GM12878 (cell line): ENCODE data around the gene ANO1. TPM values are rescaled to one million over a fixed set of nuclear protein-coding genes. Genes with fewer than 3 reads are reported as not detected.

Experiments used
- ATAC-seq: fragments of 200-7000 bp; cut with Tn5 transposase; 3 replicates; pipeline ENCODE4 v1.9.1; 2020; ENCODE audit warnings: mild to moderate bottlenecking, moderate library complexity
- BruUV-seq: library from RNA; stranded (reverse); fragments of 400-500 nt; replicated peaks from 2 replicates; lab custom pipeline; 2021; lab: Mats Ljungman, UMichigan
- CTCF ChIA-PET: fragments of 300-600 bp; sonication (Branson Sonifier 250); formaldehyde crosslinking; extraction: SDS; loops from one replicate; lab custom pipeline; 2021; ENCODE audit warnings: inconsistent platforms; lab: Yijun Ruan, JAX
- POLR2A ChIA-PET: fragments of 350-600 bp; formaldehyde crosslinking; extraction: SDS; loops from one replicate; lab custom pipeline; 2021; ENCODE audit warnings: inconsistent platforms; lab: Charles Lee
- RAD21 ChIA-PET: fragments of 300-600 bp; sonication (Branson Sonifier 250); formaldehyde crosslinking; loops from one replicate; lab custom pipeline; 2023; ENCODE audit warnings: antibody characterized with exemption; ENCODE audit not compliant: unreplicated experiment; lab: Charles Lee
- SMC1A ChIA-PET: fragments of 300-600 bp; sonication (Branson Sonifier 250); formaldehyde crosslinking; loops from one replicate; lab custom pipeline; 2023; ENCODE audit not compliant: unreplicated experiment, uncharacterized antibody; lab: Charles Lee
- DNase-seq: peaks from one replicate; pipeline ENCODE4 v3.0.0-alpha.2; 2011; ENCODE audit warnings: low read depth, low spot score
- FAIRE-seq: peaks from 3 replicates; lab custom pipeline; 2011; peaks lifted over from hg19 to GRCh38; lab: Jason Lieb, UNC
- H2AFZ ChIP-seq: 2 replicates; pipeline ENCODE4 v1.6.0; 2011; ENCODE audit warnings: low read depth, low read length, control low read depth; ENCODE audit not compliant: control insufficient read depth
- H3K27ac ChIP-seq: 2 replicates; pipeline ENCODE4 v1.5.1; 2011; ENCODE audit warnings: control low read depth; ENCODE audit not compliant: control insufficient read depth, insufficient read depth
- H3K27me3 ChIP-seq, 2 experiments: replicated peaks in 1 of 2; 2 replicates each; pipeline versions ENCODE4 v1.6.0 to v1.6.1; 2011; ENCODE audit warnings: low read length in 1 of 2; ENCODE audit not compliant: control insufficient read depth in 2 of 2, insufficient read depth in 2 of 2
- H3K36me3 ChIP-seq, 2 experiments: 2 replicates each; pipeline ENCODE4 v1.5.1; 2011; ENCODE audit warnings: low read length in 1 of 2; ENCODE audit not compliant: control insufficient read depth in 2 of 2, insufficient read depth in 2 of 2
- H3K4me1 ChIP-seq: 2 replicates; pipeline ENCODE4 v1.6.1; 2011; ENCODE audit warnings: mild to moderate bottlenecking, low read length, moderate library complexity, mixed read lengths; ENCODE audit not compliant: control insufficient read depth, insufficient read depth
- H3K4me2 ChIP-seq: 2 replicates; pipeline ENCODE4 v1.6.0; 2011; ENCODE audit warnings: control low read depth; ENCODE audit not compliant: control insufficient read depth, insufficient read depth
- H3K4me3 ChIP-seq: fragments of 200-600 bp; sonication (generic); 2 replicates; pipeline ENCODE4 v1.5.1; 2016
- H3K79me2 ChIP-seq: 2 replicates; pipeline ENCODE4 v1.6.0; 2011; ENCODE audit warnings: low read length; ENCODE audit not compliant: control insufficient read depth, insufficient read depth
- H3K9ac ChIP-seq: 2 replicates; pipeline ENCODE4 v1.8.0; 2011; ENCODE audit warnings: low read length, control low read depth, mixed read lengths; ENCODE audit not compliant: control insufficient read depth, insufficient read depth
- H3K9me3 ChIP-seq: replicated peaks from 3 replicates; pipeline ENCODE4 v1.5.1; 2011; ENCODE audit warnings: mild to moderate bottlenecking, low read length; ENCODE audit not compliant: control insufficient read depth, insufficient read depth
- H4K20me1 ChIP-seq: 2 replicates; pipeline ENCODE4 v1.6.0; 2011; ENCODE audit not compliant: control insufficient read depth, insufficient read depth
- BMI1 ChIP-seq: fragments of 450-650 bp; IDR thresholded peaks from 2 replicates; pipeline ENCODE4 v1.6.1; 2016; ENCODE audit warnings: mild to moderate bottlenecking, moderate library complexity, borderline replicate concordance
- JUND ChIP-seq: IDR thresholded peaks from 2 replicates; pipeline ENCODE4 v1.6.1; 2012; ENCODE audit warnings: low read depth, mild to moderate bottlenecking, low read length, improper control_type of control experiment, moderate library complexity
- SP1 ChIP-seq: IDR thresholded peaks from one replicate; pipeline ENCODE4 v1.6.1; 2011; ENCODE audit warnings: low read depth, low read length
- SPI1 ChIP-seq: IDR thresholded peaks from 2 replicates; pipeline ENCODE4 v1.6.1; 2011; ENCODE audit warnings: low read depth, mild to moderate bottlenecking, low read length, moderate library complexity, borderline replicate concordance; ENCODE audit not compliant: insufficient read depth
- SREBF2 ChIP-seq: IDR thresholded peaks from 2 replicates; pipeline ENCODE4 v1.6.1; 2012; ENCODE audit warnings: mild to moderate bottlenecking, low read length
- SRF ChIP-seq, 2 experiments: IDR thresholded peaks; 2 replicates each; pipeline ENCODE4 v1.6.1; 2011; ENCODE audit warnings: low read depth in 2 of 2, low read length in 2 of 2, mild to moderate bottlenecking in 1 of 2, moderate library complexity in 1 of 2
- TARDBP ChIP-seq: IDR thresholded peaks from 2 replicates; pipeline ENCODE4 v1.6.1; 2016; ENCODE audit warnings: borderline replicate concordance
- TCF7 ChIP-seq: IDR thresholded peaks from 2 replicates; pipeline ENCODE4 v1.6.1; 2014; ENCODE audit warnings: antibody characterized with exemption, borderline replicate concordance
- WGBS: methylation state at CpG from one replicate; pipeline ENCODE4 v1.1.6; 2016; ENCODE audit warnings: low lambda C conversion rate; ENCODE audit not compliant: insufficient replicate concordance, insufficient coverage; ENCODE audit errors: missing lambda C conversion rate; 5-methylcytosine and 5-hydroxymethylcytosine counted together
- in situ Hi-C: fragments of 300-500 bp; cut with MboI; formaldehyde crosslinking; loops from 9 replicates; pipeline ENCODE4 v1.14.3; 2018; ENCODE audit warnings: mixed read lengths
- intact Hi-C: fragments of 100-400 bp; cut with micrococcal nuclease; formaldehyde crosslinking; loops from one replicate; pipeline ENCODE4 v1.14.2; 2022; ENCODE audit not compliant: unreplicated experiment
- polyA plus RNA-seq, 11 experiments: library from polyadenylated mRNA; depleted of rRNA in 4 of 11; unstranded in 6 of 11; stranded (reverse) in 5 of 11; fragments of >200 nt; fragmentation: Nextera tagmentation in 4 of 11; fragmentation: Illumina TruSeq in 1 of 11; extraction: Ambion mirVana in 4 of 11; extraction: Trizol in 1 of 11; gene quantifications; 1 replicate in 1 of 11; 2 replicates in 10 of 11; pipeline versions ENCODE4 v1.2.1 to v1.2.3, GENCODE V29; 2011 to 2016; ENCODE audit warnings: inconsistent platforms in 2 of 11, missing spikeins in 2 of 11, low read depth in 1 of 11
- total RNA-seq, 4 experiments: library from RNA; depleted of rRNA in 3 of 4; stranded (reverse); fragments of >200 nt in 3 of 4; fragmentation: Illumina TruSeq in 1 of 4; extraction: Trizol in 1 of 4; gene quantifications; 2 replicates each; pipeline versions ENCODE4 v1.2.1 to v1.2.3, GENCODE V29; 2013 to 2021
- TF ChIP-seq, protein P1 (sequence below): fragments of 150-350 bp; IDR thresholded peaks from 2 replicates; pipeline ENCODE4 v1.6.1; 2014; ENCODE audit warnings: mild to moderate bottlenecking, low read depth, low read length
- TF ChIP-seq, protein P2 (sequence below): IDR thresholded peaks from 2 replicates; pipeline ENCODE4 v1.6.1; 2012; ENCODE audit warnings: improper control_type of control experiment, low read depth, low read length; ENCODE audit not compliant: insufficient replicate concordance

Gene ANO1
- total and polyA plus RNA-seq, 10 of the 15 experiments (the other 5 are each of a cell fraction or from before 2014, with no cell fraction given) = 0.01 to 0.38 (median 0.06) TPM; not detected in 7

DNA sequence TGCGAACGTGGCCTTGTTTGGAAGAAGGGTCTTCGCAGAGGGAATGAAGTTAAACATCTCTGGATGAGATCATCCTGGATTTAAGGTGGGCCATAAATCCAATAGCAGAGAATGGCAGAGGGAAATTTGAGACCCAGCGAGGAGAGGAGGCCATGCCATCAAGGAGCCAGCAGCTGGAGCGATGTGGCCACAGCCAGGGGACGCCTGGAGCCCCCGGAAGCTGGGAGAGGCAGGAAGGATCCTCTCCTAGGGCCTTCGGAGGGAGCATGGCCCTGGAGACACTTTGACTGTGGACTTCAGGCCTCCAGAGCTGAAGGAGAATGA lies 22.1 kb downstream of the ANO1 start:
- Histone ChIP-seq H4K20me1 (no peaks in the 10 kb centered on the region), H3K4me2 (no peak overlapping the region)
- TF ChIP-seq, protein P1, sequence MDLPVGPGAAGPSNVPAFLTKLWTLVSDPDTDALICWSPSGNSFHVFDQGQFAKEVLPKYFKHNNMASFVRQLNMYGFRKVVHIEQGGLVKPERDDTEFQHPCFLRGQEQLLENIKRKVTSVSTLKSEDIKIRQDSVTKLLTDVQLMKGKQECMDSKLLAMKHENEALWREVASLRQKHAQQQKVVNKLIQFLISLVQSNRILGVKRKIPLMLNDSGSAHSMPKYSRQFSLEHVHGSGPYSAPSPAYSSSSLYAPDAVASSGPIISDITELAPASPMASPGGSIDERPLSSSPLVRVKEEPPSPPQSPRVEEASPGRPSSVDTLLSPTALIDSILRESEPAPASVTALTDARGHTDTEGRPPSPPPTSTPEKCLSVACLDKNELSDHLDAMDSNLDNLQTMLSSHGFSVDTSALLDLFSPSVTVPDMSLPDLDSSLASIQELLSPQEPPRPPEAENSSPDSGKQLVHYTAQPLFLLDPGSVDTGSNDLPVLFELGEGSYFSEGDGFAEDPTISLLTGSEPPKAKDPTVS = no peak
- no peak for TF ChIP-seq SRF (IDR thresholded peaks at IDR 0.05; ENCODE audit: low read depth in 2 of 2, low read length in 2 of 2)
- no peak for TF ChIP-seq SPI1
- no peak for TF ChIP-seq TARDBP
- TF ChIP-seq, protein P2, sequence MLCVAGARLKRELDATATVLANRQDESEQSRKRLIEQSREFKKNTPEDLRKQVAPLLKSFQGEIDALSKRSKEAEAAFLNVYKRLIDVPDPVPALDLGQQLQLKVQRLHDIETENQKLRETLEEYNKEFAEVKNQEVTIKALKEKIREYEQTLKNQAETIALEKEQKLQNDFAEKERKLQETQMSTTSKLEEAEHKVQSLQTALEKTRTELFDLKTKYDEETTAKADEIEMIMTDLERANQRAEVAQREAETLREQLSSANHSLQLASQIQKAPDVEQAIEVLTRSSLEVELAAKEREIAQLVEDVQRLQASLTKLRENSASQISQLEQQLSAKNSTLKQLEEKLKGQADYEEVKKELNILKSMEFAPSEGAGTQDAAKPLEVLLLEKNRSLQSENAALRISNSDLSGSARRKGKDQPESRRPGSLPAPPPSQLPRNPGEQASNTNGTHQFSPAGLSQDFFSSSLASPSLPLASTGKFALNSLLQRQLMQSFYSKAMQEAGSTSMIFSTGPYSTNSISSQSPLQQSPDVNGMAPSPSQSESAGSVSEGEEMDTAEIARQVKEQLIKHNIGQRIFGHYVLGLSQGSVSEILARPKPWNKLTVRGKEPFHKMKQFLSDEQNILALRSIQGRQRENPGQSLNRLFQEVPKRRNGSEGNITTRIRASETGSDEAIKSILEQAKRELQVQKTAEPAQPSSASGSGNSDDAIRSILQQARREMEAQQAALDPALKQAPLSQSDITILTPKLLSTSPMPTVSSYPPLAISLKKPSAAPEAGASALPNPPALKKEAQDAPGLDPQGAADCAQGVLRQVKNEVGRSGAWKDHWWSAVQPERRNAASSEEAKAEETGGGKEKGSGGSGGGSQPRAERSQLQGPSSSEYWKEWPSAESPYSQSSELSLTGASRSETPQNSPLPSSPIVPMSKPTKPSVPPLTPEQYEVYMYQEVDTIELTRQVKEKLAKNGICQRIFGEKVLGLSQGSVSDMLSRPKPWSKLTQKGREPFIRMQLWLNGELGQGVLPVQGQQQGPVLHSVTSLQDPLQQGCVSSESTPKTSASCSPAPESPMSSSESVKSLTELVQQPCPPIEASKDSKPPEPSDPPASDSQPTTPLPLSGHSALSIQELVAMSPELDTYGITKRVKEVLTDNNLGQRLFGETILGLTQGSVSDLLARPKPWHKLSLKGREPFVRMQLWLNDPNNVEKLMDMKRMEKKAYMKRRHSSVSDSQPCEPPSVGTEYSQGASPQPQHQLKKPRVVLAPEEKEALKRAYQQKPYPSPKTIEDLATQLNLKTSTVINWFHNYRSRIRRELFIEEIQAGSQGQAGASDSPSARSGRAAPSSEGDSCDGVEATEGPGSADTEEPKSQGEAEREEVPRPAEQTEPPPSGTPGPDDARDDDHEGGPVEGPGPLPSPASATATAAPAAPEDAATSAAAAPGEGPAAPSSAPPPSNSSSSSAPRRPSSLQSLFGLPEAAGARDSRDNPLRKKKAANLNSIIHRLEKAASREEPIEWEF = no peak
- TF ChIP-seq JUND = no peak
- TF ChIP-seq SREBF2 = no peak
- no peak for TF ChIP-seq BMI1
- TF ChIP-seq TCF7 = no peak
- TF ChIP-seq SP1 = no peak
- TF ChIP-seq, all 136 proteins: peak for 0
- 5% methylated on average over 8 of the region's 8 CpGs for WGBS
- FAIRE-seq = no peak
- SMC1A ChIA-PET = no interaction called here
- CTCF ChIA-PET = no interaction called here
- ATAC-seq = no peak
- Histone ChIP-seq H3K36me3 (no peaks in the 10 kb centered on the region), H3K4me3 (no peak overlapping the region), H3K9ac (no peak overlapping the region), H3K4me1 (no peaks in the 10 kb centered on the region), H3K27ac (no peak overlapping the region), H3K27me3 (peaks cover 0 to 7% of the 10 kb centered on the region in 2 experiments; a peak in 2 of 4 replicates), H2AFZ (no peak overlapping the region), H3K9me3 (no peaks in the 10 kb centered on the region), H3K79me2 (no peaks in the 10 kb centered on the region)
- in situ Hi-C loops = no loop called here
- DNase-seq = no peak
- RAD21 ChIA-PET = no interaction called here
- no TSS peak for BruUV-seq
- intact Hi-C loops = no loop called here
- POLR2A ChIA-PET = no interaction called here
